A673 (cell line): ENCODE results near the gene LAGE3. TPM values are rescaled to one million over a fixed set of nuclear protein-coding genes. Genes with fewer than 3 reads are reported as not detected.

Experiments used
- BruUV-seq: library from RNA; stranded (reverse); fragments of 400-500 nt; replicated peaks from 2 replicates; lab custom pipeline; 2021; lab: Mats Ljungman, UMichigan
- CTCF ChIA-PET: fragments of 300-600 bp; sonication (Branson Sonifier 250); formaldehyde crosslinking; loops from one replicate; lab custom pipeline; 2022; ENCODE audit warnings: antibody characterized with exemption; lab: Charles Lee
- POLR2A ChIA-PET: fragments of 300-600 bp; sonication (Branson Sonifier 250); formaldehyde crosslinking; loops from one replicate; lab custom pipeline; 2022; ENCODE audit warnings: antibody characterized with exemption; ENCODE audit not compliant: low non-redundant PET; lab: Charles Lee
- DNase-seq: peaks from one replicate; pipeline ENCODE4 v3.0.0-alpha.2; 2015; ENCODE audit warnings: low spot score
- H3K27ac ChIP-seq: fragments of 200-600 bp; sonication (generic); 2 replicates; pipeline ENCODE4 v1.5.1; 2016; ENCODE audit warnings: mixed run types, low read depth, mild to moderate bottlenecking, mixed read lengths, antibody characterized with exemption, low read length; ENCODE audit not compliant: poor library complexity, severe bottlenecking
- H3K27me3 ChIP-seq: fragments of 200-600 bp; sonication (generic); replicated peaks from 2 replicates; pipeline ENCODE4 v1.6.1; 2017; ENCODE audit warnings: mixed run types, low read depth, mild to moderate bottlenecking, mixed read lengths, antibody characterized with exemption, low read length; ENCODE audit not compliant: insufficient read depth, poor library complexity
- H3K36me3 ChIP-seq: fragments of 200-600 bp; sonication (generic); 2 replicates; pipeline ENCODE4 v1.6.1; 2016; ENCODE audit warnings: mixed run types, mild to moderate bottlenecking, mixed read lengths, antibody characterized with exemption, low read length; ENCODE audit not compliant: insufficient read depth, poor library complexity, severe bottlenecking
- H3K4me1 ChIP-seq: fragments of 200-600 bp; sonication (generic); 2 replicates; pipeline ENCODE4 v1.6.1; 2017; ENCODE audit warnings: mixed run types, mild to moderate bottlenecking, mixed read lengths, antibody characterized with exemption, low read length; ENCODE audit not compliant: insufficient read depth, poor library complexity, severe bottlenecking
- H3K4me3 ChIP-seq: fragments of 200-600 bp; sonication (generic); 2 replicates; pipeline ENCODE4 v1.5.1; 2016; ENCODE audit warnings: low read depth, mixed run types, mild to moderate bottlenecking, mixed read lengths, low read length; ENCODE audit not compliant: poor library complexity, severe bottlenecking
- H3K9me3 ChIP-seq: fragments of 200-600 bp; sonication (generic); 2 replicates; pipeline ENCODE4 v1.6.1; 2016; ENCODE audit warnings: mixed run types, low read depth, mild to moderate bottlenecking, mixed read lengths, antibody characterized with exemption, low read length; ENCODE audit not compliant: poor library complexity, severe bottlenecking
- EZH2 ChIP-seq: fragments of 200-600 bp; sonication (generic); IDR thresholded peaks from 2 replicates; pipeline ENCODE4 v1.6.1; 2017; ENCODE audit warnings: borderline replicate concordance, low read depth, mild to moderate bottlenecking, mixed read lengths, antibody characterized with exemption, low read length; ENCODE audit not compliant: poor library complexity, severe bottlenecking
- intact Hi-C: fragments of 100-400 bp; cut with micrococcal nuclease; formaldehyde crosslinking; loops from one replicate; pipeline ENCODE4 v1.10.0; 2022; ENCODE audit not compliant: unreplicated experiment
- total RNA-seq: library from RNA; stranded (reverse); gene quantifications from 2 replicates; pipeline ENCODE4 v1.2.3, GENCODE V29; 2021
- TF ChIP-seq, protein P1 (sequence below): fragments of 300-800, 200-600 bp; sonication (generic); conservative IDR thresholded peaks from 2 replicates; pipeline ENCODE4 v1.5.1; 2017; ENCODE audit warnings: low read depth, mild to moderate bottlenecking, antibody characterized with exemption, low read length, moderate library complexity, mixed read lengths

Gene LAGE3
- total RNA-seq, 1 experiment from 2014 or later: 34.6 TPM

DNA sequence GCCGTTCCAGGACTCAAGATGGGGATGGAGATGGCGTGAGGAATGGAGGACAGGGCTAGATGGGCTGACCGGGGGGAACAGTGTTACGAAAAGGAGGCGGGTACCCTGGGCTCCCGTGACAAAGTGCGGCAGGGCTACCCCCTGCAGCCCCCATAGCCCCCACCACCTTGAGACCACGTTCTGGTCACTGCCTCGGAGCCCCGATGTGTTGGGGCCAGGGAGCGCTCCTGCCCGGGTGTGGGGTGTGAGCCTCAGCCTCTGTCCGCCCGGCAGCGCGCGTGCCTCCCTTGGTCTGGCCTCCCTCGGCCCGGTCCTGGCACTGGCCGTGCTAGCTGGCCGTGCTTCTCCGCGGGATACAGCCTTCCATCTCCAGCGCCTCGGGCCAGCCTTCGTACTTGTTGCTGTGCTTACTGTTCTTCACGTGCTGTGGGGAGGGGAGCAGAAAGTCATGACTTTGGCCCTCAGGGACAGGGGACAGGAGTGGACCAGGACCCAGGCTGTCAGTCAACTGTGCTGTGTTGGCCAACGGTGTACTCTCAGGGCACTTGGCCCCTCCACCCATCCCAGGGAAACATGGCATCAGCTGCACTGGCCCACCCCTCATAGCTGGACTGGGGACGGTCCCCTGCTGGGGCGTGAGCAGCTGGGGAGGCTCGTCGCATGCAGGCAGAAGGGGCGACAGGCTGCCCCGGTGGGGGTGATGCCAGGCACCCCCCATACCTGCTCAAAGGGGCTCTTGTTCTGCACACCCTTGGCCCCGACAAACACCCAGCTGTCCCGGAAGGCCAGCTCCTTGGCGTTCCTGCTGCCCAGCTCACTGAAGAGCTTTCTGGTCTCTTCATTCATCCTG, 27.6 kb upstream of the LAGE3 start:
- BruUV-seq: TSS peak; percentile 36
- no peak overlapping the region for H3K27ac ChIP-seq
- DNase-seq: no peak
- TF ChIP-seq, protein P1, sequence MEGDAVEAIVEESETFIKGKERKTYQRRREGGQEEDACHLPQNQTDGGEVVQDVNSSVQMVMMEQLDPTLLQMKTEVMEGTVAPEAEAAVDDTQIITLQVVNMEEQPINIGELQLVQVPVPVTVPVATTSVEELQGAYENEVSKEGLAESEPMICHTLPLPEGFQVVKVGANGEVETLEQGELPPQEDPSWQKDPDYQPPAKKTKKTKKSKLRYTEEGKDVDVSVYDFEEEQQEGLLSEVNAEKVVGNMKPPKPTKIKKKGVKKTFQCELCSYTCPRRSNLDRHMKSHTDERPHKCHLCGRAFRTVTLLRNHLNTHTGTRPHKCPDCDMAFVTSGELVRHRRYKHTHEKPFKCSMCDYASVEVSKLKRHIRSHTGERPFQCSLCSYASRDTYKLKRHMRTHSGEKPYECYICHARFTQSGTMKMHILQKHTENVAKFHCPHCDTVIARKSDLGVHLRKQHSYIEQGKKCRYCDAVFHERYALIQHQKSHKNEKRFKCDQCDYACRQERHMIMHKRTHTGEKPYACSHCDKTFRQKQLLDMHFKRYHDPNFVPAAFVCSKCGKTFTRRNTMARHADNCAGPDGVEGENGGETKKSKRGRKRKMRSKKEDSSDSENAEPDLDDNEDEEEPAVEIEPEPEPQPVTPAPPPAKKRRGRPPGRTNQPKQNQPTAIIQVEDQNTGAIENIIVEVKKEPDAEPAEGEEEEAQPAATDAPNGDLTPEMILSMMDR: no peak
- TF ChIP-seq EZH2: no peak
- ChIA-PET POLR2A (no interaction called here), CTCF (no interaction called here)
- intact Hi-C loops: no loop called here
- no peak overlapping the region for H3K4me3 ChIP-seq
- no peaks in the 10 kb centered on the region for H3K36me3 ChIP-seq
- no peaks in the 10 kb centered on the region for H3K9me3 ChIP-seq
- no peaks in the 10 kb centered on the region for H3K27me3 ChIP-seq
- no peaks in the 10 kb centered on the region for H3K4me1 ChIP-seq

DNA sequence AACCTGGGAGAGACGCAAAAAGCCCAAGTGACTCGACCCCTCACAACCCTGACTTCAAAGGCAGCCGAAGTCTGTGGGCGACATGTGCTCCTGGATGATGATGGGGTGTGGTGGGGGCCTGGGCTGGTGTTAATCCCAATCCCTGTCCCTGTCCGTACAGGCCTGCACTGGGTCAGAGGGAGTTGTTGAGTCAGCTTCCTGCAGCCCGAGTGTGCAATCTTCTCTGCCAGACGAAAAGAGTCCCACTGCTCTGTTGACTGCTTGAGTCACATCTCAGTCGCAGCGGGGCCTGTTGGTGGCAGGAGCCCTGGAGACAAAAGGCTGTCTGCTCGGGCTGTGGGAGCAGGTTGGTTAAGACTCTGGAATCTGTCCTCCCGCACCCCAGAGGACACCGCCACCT, 26.7 kb upstream of the LAGE3 start:
- Histone ChIP-seq H3K4me3 (no peak overlapping the region), H3K9me3 (no peaks in the 10 kb centered on the region), H3K27ac (no peak overlapping the region), H3K27me3 (no peaks in the 10 kb centered on the region), H3K36me3 (no peaks in the 10 kb centered on the region), H3K4me1 (no peaks in the 10 kb centered on the region)
- TF ChIP-seq, protein P1: no peak
- no peak for TF ChIP-seq EZH2
- ChIA-PET POLR2A (no interaction called here), CTCF (no interaction called here)
- intact Hi-C loops: no loop called here
- DNase-seq: no peak
- no TSS peak for BruUV-seq

DNA sequence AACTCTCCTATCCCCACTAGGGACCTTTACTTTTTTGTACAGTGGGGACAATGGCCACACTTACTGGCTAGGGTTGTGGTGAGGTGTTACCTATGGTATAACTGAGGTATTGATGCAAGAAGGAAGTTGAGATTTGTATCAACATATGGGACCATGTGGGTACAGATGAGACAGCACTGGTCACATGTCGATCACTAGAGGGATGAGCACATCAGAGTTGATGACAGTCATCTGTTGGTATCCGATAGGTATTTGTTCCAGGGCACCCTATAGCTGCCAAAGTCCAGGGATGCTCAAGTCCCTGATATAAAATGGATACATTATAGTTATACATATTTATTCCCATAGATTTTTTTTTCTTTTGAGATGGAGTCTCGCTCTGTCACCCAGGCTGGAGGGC, 23.9 kb upstream of the LAGE3 start:
- CTCF ChIA-PET: interaction anchor here (0.7 kb wide), 1 partner anchor 129 kb away, joined by 8 read pairs; no protein-coding TSS in a partner anchor
- no peaks in the 10 kb centered on the region for H3K36me3 ChIP-seq
- no TSS peak for BruUV-seq
- H3K4me1 ChIP-seq: no peaks in the 10 kb centered on the region
- POLR2A ChIA-PET: no interaction called here
- intact Hi-C loops: no loop called here
- no peaks in the 10 kb centered on the region for H3K27me3 ChIP-seq
- no peak for DNase-seq
- H3K27ac ChIP-seq: no peak overlapping the region
- H3K4me3 ChIP-seq: no peak overlapping the region
- H3K9me3 ChIP-seq: no peaks in the 10 kb centered on the region
- TF ChIP-seq, protein P1: no peak
- TF ChIP-seq EZH2: no peak
